ENCODE measurements around the gene OR4C5.
"Not testable (repeated sequence)": the region's sequence is repeated elsewhere in the genome, so short reads cannot be mapped to it uniquely, and the experiment has no call there.

The OR4C5 gene

DNA sequence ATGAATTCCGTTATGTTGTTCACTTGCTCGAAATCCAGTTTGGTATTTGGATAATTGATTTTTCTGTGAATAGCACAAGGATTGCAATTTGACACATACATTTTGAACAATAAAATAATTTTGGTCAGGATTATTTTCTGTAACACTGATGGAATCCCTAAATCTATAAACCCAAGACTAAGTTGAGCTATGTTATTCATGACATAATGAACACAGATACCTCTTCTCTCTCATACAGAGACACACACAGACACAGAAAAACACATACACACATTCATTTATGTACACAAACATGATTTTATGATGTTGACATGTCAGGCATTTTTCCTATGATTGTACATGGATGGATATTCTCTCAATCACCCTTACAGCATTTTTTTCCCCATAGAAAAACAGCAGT is at the start of gene OR4C5:
Gene OR4C5, minus strand, starts transcription at position 101 of the 400 bp plus-strand sequence. Its CDS starts 0 bp downstream, at position 101.
- no peak for DNase-seq

DNA sequence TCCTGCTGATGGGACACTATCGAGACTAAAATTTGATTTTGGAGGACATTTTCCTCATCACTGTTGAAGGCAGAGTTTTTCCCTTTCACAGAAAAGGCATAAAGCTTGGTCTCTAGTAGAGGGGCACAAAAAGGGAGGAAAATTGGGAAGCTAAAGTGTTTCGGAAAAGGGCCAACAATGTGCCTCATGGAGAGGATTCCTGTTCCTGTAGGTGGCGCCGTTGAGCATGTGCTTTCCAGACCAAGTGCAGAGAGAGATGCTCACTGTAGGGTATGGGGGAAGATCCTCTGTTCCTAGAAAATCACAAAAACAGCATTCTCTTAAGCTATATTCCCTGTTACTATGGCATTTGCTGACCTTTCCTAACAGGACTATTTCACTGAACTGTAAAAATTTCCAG is 18.4 kb upstream of the OR4C5 start:
- no peak for DNase-seq

DNA sequence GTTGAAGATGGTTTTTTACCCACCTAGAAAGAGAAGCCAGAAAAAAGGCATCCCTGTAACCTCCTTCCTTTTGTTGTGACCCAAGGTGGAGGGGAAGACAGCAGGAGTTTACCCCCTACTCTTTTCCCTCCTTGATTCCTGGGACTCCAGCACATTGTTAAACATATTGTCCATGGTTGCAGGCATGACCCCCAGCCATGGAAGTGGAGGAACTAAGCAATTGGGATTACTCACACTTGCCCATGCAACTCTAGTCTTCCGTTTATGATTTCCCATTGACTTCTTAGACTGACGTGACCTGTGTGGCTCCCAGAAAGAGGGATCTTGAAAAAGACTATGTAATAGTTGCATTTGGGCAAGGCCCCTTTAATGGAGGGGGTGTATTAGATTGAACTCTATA is 17.9 kb upstream of the OR4C5 start:
- not testable (repeated sequence) for DNase-seq

DNA sequence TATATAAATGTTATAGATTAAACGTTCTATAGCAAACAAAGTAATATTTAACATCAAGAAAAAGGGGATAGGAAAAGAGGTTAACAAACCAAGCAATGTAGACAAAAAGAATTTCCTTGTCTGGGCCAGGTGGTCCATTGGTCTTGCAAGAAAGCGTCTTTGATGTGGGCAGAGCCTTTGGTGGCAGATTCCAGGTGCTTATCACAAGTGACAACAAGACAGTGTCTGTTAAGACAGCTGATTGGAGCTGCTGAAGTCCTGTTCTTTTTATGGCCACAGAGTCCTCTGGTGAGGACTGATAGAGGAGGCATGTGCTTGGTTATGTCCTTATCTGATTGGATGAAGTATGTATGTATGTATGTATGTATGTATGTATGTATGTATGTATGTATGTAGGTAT is 5.0 kb downstream of the OR4C5 start:
- not testable (repeated sequence) for DNase-seq

DNA sequence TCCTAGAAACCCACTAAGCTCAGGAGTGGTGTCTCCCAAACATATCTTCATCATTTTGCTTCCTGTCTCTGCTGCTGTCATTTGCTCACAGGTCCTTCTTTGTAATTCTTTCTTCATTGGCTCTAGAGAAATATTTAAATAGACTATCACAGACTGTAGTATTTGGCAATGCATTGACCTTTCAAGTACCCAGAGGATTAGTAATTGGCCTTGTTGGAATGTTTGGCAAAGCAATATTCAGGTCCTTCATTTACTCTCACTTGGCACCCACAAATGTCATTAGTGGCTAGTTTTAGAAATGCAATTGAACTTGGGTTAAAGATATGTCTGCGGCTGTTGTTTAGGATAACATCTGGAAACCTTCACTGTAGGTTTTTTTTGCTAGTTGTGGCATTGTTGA is 11.6 kb downstream of the OR4C5 start:
- DNase-seq: no peak

DNA sequence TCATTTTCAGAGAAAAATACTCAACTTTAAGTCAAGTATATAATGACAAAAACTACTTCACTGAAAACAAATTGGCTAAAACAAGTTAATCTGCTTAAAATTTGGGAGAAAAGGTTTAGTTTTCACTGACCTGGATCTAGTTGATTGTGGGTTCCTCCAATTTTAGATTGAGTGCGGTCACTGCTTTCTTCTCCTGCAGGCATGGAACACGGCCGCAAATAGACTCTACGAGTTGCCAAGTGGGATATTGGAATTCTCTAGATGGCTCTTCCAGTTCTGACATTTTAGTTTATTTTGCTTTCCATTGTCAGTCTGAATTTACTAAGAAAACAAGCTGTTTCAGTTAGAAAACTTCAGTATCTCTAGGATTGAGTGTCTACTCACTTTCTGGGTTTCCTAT is 12.3 kb downstream of the OR4C5 start:
- no peak for DNase-seq

DNA sequence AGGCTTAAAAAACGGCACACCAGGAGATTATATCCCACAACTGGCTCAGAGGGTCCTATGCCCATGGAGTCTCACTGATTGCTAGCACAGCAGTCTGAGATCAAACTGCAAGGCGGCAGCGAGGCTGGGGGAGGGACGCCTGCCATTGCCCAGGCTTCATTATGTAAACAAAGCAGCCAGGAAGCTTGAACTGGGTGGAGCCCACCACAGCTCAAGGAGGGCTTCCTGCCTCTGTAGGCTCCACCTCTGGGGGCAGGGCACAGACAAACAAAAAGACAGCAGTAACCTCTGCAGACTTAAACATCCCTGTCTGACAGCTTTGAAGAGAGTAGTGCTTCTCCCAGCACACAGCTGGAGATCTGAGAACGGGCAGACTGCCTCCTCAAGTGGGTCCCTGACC is 20.0 kb downstream of the OR4C5 start:
- not testable (repeated sequence) for DNase-seq

DNA sequence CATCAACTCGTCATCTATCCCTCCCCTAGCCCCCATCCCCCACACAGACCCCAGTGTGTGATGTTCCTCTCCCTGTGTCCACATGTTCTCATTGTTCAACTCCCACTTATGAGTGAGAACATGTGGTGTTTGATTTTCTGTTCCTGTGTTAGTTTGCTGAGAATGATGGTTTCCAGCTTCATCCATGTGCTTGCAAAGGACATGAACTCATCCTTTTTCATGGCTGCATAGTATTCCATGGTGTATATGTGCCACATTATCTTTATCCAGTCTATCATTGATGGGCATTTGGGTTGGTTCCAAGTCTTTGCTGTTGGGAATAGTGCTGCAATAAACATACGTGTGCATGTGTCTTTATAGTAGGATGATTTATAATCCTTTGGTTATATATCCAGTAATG is 23.8 kb downstream of the OR4C5 start:
- DNase-seq: not testable (repeated sequence)

DNA sequence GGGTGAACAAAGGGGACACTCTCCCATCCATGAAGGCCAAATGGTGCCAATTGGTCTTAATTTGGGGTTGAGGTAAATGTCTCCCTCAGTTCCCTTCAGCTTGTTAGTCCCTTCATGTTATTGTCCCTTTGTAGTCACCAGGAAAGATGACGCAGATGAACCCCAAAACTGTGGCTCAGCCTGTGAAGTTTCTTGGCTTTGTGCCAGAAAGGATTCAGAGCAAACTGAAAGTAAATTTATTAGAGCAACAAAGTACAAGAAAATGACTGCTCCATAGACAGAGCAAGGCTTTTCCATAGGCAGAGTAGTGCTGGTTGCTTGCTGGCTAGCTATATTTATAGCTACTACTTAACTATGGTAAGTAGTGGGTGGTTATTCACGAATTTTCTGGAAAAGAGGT is 24.8 kb downstream of the OR4C5 start:
- no peak for DNase-seq

DNA sequence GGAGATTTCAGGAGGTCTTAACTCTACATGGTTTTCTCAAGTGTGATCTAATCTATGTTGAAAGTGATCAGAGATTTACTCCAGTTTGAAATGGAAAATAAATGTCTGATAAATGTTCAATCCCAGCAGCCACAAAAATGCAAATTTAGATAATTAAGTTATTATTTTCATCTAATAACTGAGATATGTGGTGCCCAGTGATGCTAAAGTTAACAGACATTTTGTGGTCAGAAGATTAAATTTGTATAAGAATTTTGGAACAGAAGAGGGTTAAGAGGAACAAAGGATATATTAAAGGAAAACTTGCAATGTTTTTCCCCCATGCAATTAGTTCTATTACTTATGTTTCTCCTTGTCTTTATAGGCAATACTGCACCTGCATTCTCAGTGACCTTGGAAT is 41.6 kb downstream of the OR4C5 start, which contains the start of gene OR4C3:
Gene OR4C3, plus strand, starts transcription at position 301 of the 400 bp plus-strand sequence. CDS start 102 bp downstream, outside the sequence.
- not testable (repeated sequence) for DNase-seq

DNA sequence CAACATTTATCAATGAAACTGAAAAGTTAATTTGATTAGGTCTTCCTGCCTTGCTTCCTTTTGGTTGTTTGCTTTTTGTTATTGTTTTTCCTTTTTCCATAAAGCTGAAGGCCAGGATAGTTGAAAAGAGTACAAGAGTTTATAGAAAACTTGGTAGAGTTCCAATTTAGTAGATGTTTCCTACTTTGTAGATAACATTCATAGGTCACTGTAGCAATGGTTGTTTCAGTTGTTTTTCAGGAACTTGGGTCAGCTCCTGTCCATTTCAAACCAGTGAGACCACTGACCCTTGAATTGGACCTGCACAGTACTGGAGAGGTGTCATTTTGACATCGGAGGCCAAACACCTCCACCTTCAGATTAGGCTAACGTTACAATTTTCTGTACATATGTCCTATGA is 46.5 kb downstream of the OR4C5 start:
- DNase-seq: not testable (repeated sequence)
